HG03196 (cell line): ENCODE data around the gene PRSS23.
A peak's percentile ranks its signal among the peaks of the same experiment; 100 is the strongest.

Experiments used
- ATAC-seq: cut with Tn5 transposase; IDR thresholded peaks from one replicate; pipeline ENCODE4 v1.9.1; 2021; ENCODE audit not compliant: unreplicated experiment

The PRSS23 gene

GRCh38 chr11:86790195-86790725 is 10.1 kb upstream of the PRSS23 start:
- no peak for ATAC-seq

- ATAC-seq = no peak
Measured at GRCh38 chr11:86790867-86791849, 9.2 kb upstream of the PRSS23 start.

- ATAC-seq = no peak
Measured at GRCh38 chr11:86792150-86792549, 8.2 kb upstream of the PRSS23 start.

- ATAC-seq = no peak
Measured at GRCh38 chr11:86793307-86793706, 7.0 kb upstream of the PRSS23 start.

GRCh38 chr11:86795511-86795910 is 4.8 kb upstream of the PRSS23 start:
- no peak for ATAC-seq

GRCh38 chr11:86795949-86796348 is 4.4 kb upstream of the PRSS23 start:
- ATAC-seq = no peak

- ATAC-seq = no peak
Measured at GRCh38 chr11:86797133-86797532, 3.2 kb upstream of the PRSS23 start.

GRCh38 chr11:86798988-86799387 is 1.4 kb upstream of the PRSS23 start:
- ATAC-seq = no peak

- no peak for ATAC-seq
Measured at GRCh38 chr11:86799680-86800075, 664 bp upstream of the PRSS23 start.

GRCh38 chr11:86800960-86801272 is 574 bp downstream of the PRSS23 start:
- ATAC-seq = no peak

GRCh38 chr11:86801364-86801763 is 1.0 kb downstream of the PRSS23 start:
- no peak for ATAC-seq

GRCh38 chr11:86802146-86802545 is 1.8 kb downstream of the PRSS23 start:
- ATAC-seq = no peak

- ATAC-seq = no peak
Measured at GRCh38 chr11:86802601-86803051, 2.3 kb downstream of the PRSS23 start.

GRCh38 chr11:86803136-86804045 is 3.0 kb downstream of the PRSS23 start:
- no peak for ATAC-seq

GRCh38 chr11:86804951-86805350 is 4.6 kb downstream of the PRSS23 start:
- ATAC-seq = no peak

GRCh38 chr11:86805873-86806310 is 5.5 kb downstream of the PRSS23 start:
- peak; percentile 91 for ATAC-seq

GRCh38 chr11:86806903-86807302 is 6.6 kb downstream of the PRSS23 start:
- no peak for ATAC-seq

- ATAC-seq = no peak
Measured at GRCh38 chr11:86807360-86807759, 7.0 kb downstream of the PRSS23 start.

- ATAC-seq = no peak
Measured at GRCh38 chr11:86809561-86809960, 9.2 kb downstream of the PRSS23 start.

- ATAC-seq = no peak
Measured at GRCh38 chr11:86810288-86810687, 9.9 kb downstream of the PRSS23 start.

GRCh38 chr11:86811637-86812321 is 11.4 kb downstream of the PRSS23 start:
- no peak for ATAC-seq
